COLO668 (cell line): ENCODE measurements around the gene DNAJC15.
"Not testable (repeated sequence)": the region's sequence is repeated elsewhere in the genome, so short reads cannot be mapped to it uniquely, and the experiment has no call there.

ENCODE experiments used
- DNase-seq: peaks from one replicate; lab custom pipeline; 2025; ENCODE audit not compliant: unreplicated experiment; lab: John Stamatoyannopoulos, UW

The DNAJC15 gene

GRCh38 chr13:43003729-43004128, 19.7 kb upstream of the DNAJC15 start:
- no peak for DNase-seq

- DNase-seq: no peak
Measured at GRCh38 chr13:43005460-43006236, 17.7 kb upstream of the DNAJC15 start.

GRCh38 chr13:43006893-43007631, 16.3 kb upstream of the DNAJC15 start:
- no peak for DNase-seq

- no peak for DNase-seq
Measured at GRCh38 chr13:43008596-43008995, 14.8 kb upstream of the DNAJC15 start.

GRCh38 chr13:43009506-43009905, 13.9 kb upstream of the DNAJC15 start:
- DNase-seq: no peak

GRCh38 chr13:43014162-43014561, 9.2 kb upstream of the DNAJC15 start:
- no peak for DNase-seq

GRCh38 chr13:43016226-43016625, 7.2 kb upstream of the DNAJC15 start:
- DNase-seq: no peak

- no peak for DNase-seq
Measured at GRCh38 chr13:43019811-43020210, 3.6 kb upstream of the DNAJC15 start.

GRCh38 chr13:43020794-43021193, 2.6 kb upstream of the DNAJC15 start:
- DNase-seq: no peak

GRCh38 chr13:43021926-43022670, 1.3 kb upstream of the DNAJC15 start:
- DNase-seq: no peak

- DNase-seq: no peak
Measured at GRCh38 chr13:43022934-43023288, 475 bp upstream of the DNAJC15 start.

GRCh38 chr13:43026262-43026661, 2.9 kb downstream of the DNAJC15 start:
- no peak for DNase-seq

- no peak for DNase-seq
Measured at GRCh38 chr13:43030548-43030947, 7.2 kb downstream of the DNAJC15 start.

- no peak for DNase-seq
Measured at GRCh38 chr13:43031881-43032280, 8.5 kb downstream of the DNAJC15 start.

- no peak for DNase-seq
Measured at GRCh38 chr13:43033038-43033437, 9.7 kb downstream of the DNAJC15 start.

GRCh38 chr13:43036351-43037250, 13.2 kb downstream of the DNAJC15 start:
- DNase-seq: no peak

- no peak for DNase-seq
Measured at GRCh38 chr13:43039966-43040365, 16.6 kb downstream of the DNAJC15 start.

GRCh38 chr13:43040581-43041368, 17.4 kb downstream of the DNAJC15 start:
- not testable (repeated sequence) for DNase-seq

- no peak for DNase-seq
Measured at GRCh38 chr13:43041369-43041921, 18.1 kb downstream of the DNAJC15 start.
